Endothelial cell (in vitro differentiated cells): ENCODE measurements around the gene RSRP1. TPM values are rescaled to one million over a fixed set of nuclear protein-coding genes. Genes with fewer than 3 reads are reported as not detected.
"Not testable (repeated sequence)": the region's sequence is repeated elsewhere in the genome, so short reads cannot be mapped to it uniquely, and the experiment has no call there.

ENCODE experiments used
- DNase-seq: peaks from one replicate; pipeline ENCODE4 v3.0.0; 2021; ENCODE audit warnings: low spot score
- H3K27ac Mint-ChIP-seq: one replicate; pipeline ENCODE4 v1.8.0; 2021; ENCODE audit warnings: mixed read lengths, inconsistent platforms; ENCODE audit not compliant: unreplicated experiment
- H3K27me3 Mint-ChIP-seq: one replicate; pipeline ENCODE4 v1.8.0; 2021; ENCODE audit warnings: mild to moderate bottlenecking, moderate library complexity, mixed read lengths, inconsistent platforms; ENCODE audit not compliant: unreplicated experiment
- H3K36me3 Mint-ChIP-seq: one replicate; pipeline ENCODE4 v1.8.0; 2021; ENCODE audit warnings: mild to moderate bottlenecking, low read depth, mixed read lengths, inconsistent platforms; ENCODE audit not compliant: unreplicated experiment
- H3K4me1 Mint-ChIP-seq: one replicate; pipeline ENCODE4 v1.8.0; 2021; ENCODE audit warnings: mild to moderate bottlenecking, mixed read lengths, inconsistent platforms; ENCODE audit not compliant: unreplicated experiment
- H3K4me3 Mint-ChIP-seq: one replicate; pipeline ENCODE4 v1.8.0; 2021; ENCODE audit warnings: mild to moderate bottlenecking, mixed read lengths, inconsistent platforms; ENCODE audit not compliant: unreplicated experiment
- H3K9me3 Mint-ChIP-seq: one replicate; pipeline ENCODE4 v1.8.0; 2021; ENCODE audit warnings: mixed read lengths, inconsistent platforms; ENCODE audit not compliant: unreplicated experiment
- total RNA-seq: library from RNA; stranded (reverse); fragmentation: NEBNext Ultra II Directional; extraction: Animal tissue kit (Norgen Biotek cat#: 25700); gene quantifications from one replicate; pipeline ENCODE4 v1.2.1, GENCODE V29; 2021; ENCODE audit not compliant: unreplicated experiment

The RSRP1 gene
- total RNA-seq, 1 donor from 2014 or later = 119 TPM

GRCh38 chr1:25278358-25278757, 31.1 kb upstream of the RSRP1 start:
- not testable (repeated sequence) for H3K27ac Mint-ChIP-seq, H3K9me3 Mint-ChIP-seq, H3K4me1 Mint-ChIP-seq, H3K36me3 Mint-ChIP-seq, H3K27me3 Mint-ChIP-seq, H3K4me3 Mint-ChIP-seq, DNase-seq

GRCh38 chr1:25277295-25277694, 30.0 kb upstream of the RSRP1 start:
- H3K27me3 Mint-ChIP-seq, H3K4me3 Mint-ChIP-seq, DNase-seq, H3K36me3 Mint-ChIP-seq, H3K27ac Mint-ChIP-seq, H3K9me3 Mint-ChIP-seq, H3K4me1 Mint-ChIP-seq: not testable (repeated sequence)

- DNase-seq, H3K9me3 Mint-ChIP-seq, H3K27me3 Mint-ChIP-seq: not testable (repeated sequence)
Measured at GRCh38 chr1:25275648-25276047, 28.4 kb upstream of the RSRP1 start.

GRCh38 chr1:25272238-25272637, 25.0 kb upstream of the RSRP1 start, which contains the start of gene RHD:
Gene RHD (plus strand): TSS chr1:25272509. CDS start chr1:25272548, 39 bp downstream.
- not testable (repeated sequence) for H3K4me3 Mint-ChIP-seq, H3K9me3 Mint-ChIP-seq

More at GRCh38 chr1:25275648-25276047, 28.4 kb upstream of the RSRP1 start:
- not testable (repeated sequence) for H3K4me1 Mint-ChIP-seq, H3K27ac Mint-ChIP-seq, H3K36me3 Mint-ChIP-seq, H3K4me3 Mint-ChIP-seq

GRCh38 chr1:25268143-25268760, 21.0 kb upstream of the RSRP1 start:
- H3K4me3 Mint-ChIP-seq = peak overlapping the region; percentile 71
- H3K9me3 Mint-ChIP-seq, DNase-seq, H3K36me3 Mint-ChIP-seq, H3K27me3 Mint-ChIP-seq, H3K27ac Mint-ChIP-seq, H3K4me1 Mint-ChIP-seq: not testable (repeated sequence)

More at GRCh38 chr1:25272238-25272637, 25.0 kb upstream of the RSRP1 start, which contains the start of gene RHD:
- H3K27ac Mint-ChIP-seq, H3K36me3 Mint-ChIP-seq, H3K4me1 Mint-ChIP-seq, H3K27me3 Mint-ChIP-seq, DNase-seq: not testable (repeated sequence)

GRCh38 chr1:25267288-25268142, 20.3 kb upstream of the RSRP1 start:
- not testable (repeated sequence) for H3K36me3 Mint-ChIP-seq, H3K27ac Mint-ChIP-seq, H3K4me1 Mint-ChIP-seq, H3K27me3 Mint-ChIP-seq, H3K9me3 Mint-ChIP-seq
- DNase-seq = peak; percentile 65
- peak overlapping the region; percentile 71 for H3K4me3 Mint-ChIP-seq

- DNase-seq = peak; percentile 22
- H3K36me3 Mint-ChIP-seq, H3K27me3 Mint-ChIP-seq, H3K4me1 Mint-ChIP-seq, H3K9me3 Mint-ChIP-seq, H3K27ac Mint-ChIP-seq: not testable (repeated sequence)
- peak overlapping the region; percentile 89 for H3K4me3 Mint-ChIP-seq
Measured at GRCh38 chr1:25266554-25267287, 19.5 kb upstream of the RSRP1 start.

- H3K9me3 Mint-ChIP-seq, H3K4me3 Mint-ChIP-seq, H3K27me3 Mint-ChIP-seq, H3K36me3 Mint-ChIP-seq, H3K27ac Mint-ChIP-seq, DNase-seq, H3K4me1 Mint-ChIP-seq: not testable (repeated sequence)
Measured at GRCh38 chr1:25260336-25260735, 13.1 kb upstream of the RSRP1 start.

- DNase-seq = not testable (repeated sequence)
Measured at GRCh38 chr1:25259813-25260212, 12.6 kb upstream of the RSRP1 start.

More at GRCh38 chr1:25259813-25260212, 12.6 kb upstream of the RSRP1 start:
- not testable (repeated sequence) for H3K27ac Mint-ChIP-seq, H3K9me3 Mint-ChIP-seq, H3K4me3 Mint-ChIP-seq, H3K36me3 Mint-ChIP-seq, H3K4me1 Mint-ChIP-seq, H3K27me3 Mint-ChIP-seq
